K562 (cell line): ENCODE data around the gene TREM2. TPM values are rescaled to one million over a fixed set of nuclear protein-coding genes. Genes with fewer than 3 reads are reported as not detected.

Experiments
- ATAC-seq: fragments of 200-7000 bp; cut with Tn5 transposase; 3 replicates; pipeline ENCODE4 v1.9.1; 2020; ENCODE audit warnings: moderate library complexity
- BruUV-seq: library from RNA; stranded (reverse); fragments of 400-500 nt; replicated peaks from 2 replicates; lab custom pipeline; 2021; lab: Mats Ljungman, UMichigan
- CTCF ChIA-PET: fragments of 300-600 bp; formaldehyde crosslinking; extraction: SDS; loops from one replicate; lab custom pipeline; 2021; ENCODE audit warnings: low intra/inter-chr PET ratio; lab: Yijun Ruan, JAX
- POLR2A ChIA-PET: fragments of 300-600, 350-650 bp; sonication (Branson Sonifier 250); formaldehyde crosslinking; extraction: SDS; loops from one replicate; lab custom pipeline; 2021; ENCODE audit warnings: antibody characterized with exemption, inconsistent platforms; lab: Yijun Ruan, JAX
- DNase-seq, 4 experiments: peaks; one replicate each; pipeline versions ENCODE4 v3.0.0 to v3.0.0-alpha.2; 2011 to 2018; ENCODE audit warnings: low spot score in 3 of 4, mixed read lengths in 3 of 4; ENCODE audit errors: extremely low read depth in 1 of 4
- FAIRE-seq: peaks from 2 replicates; lab custom pipeline; 2011; peaks lifted over from hg19 to GRCh38; lab: Jason Lieb, UNC
- H2AFZ ChIP-seq: 2 replicates; pipeline ENCODE4 v1.6.0; 2011; ENCODE audit warnings: low read depth, low read length, control low read depth, inconsistent platforms
- H3K27ac ChIP-seq: fragments of 200-600 bp; 3 replicates; pipeline ENCODE4 v1.8.0; 2011; ENCODE audit warnings: low read depth, mild to moderate bottlenecking, control low read depth, inconsistent platforms, low read length, moderate library complexity, mixed read lengths; ENCODE audit errors: extremely low read depth
- H3K27me3 ChIP-seq, 2 experiments: fragments of 300-600 bp in 1 of 2; 2 replicates in 1 of 2; 3 replicates in 1 of 2; pipeline versions ENCODE4 v1.6.0 to v1.8.0; 2011; ENCODE audit warnings: inconsistent platforms in 2 of 2, low read length in 2 of 2, mild to moderate bottlenecking in 1 of 2, mixed read lengths in 1 of 2, moderate library complexity in 1 of 2; ENCODE audit not compliant: control insufficient read depth in 2 of 2, insufficient read depth in 2 of 2
- H3K36me3 ChIP-seq: fragments of 300-600 bp; 3 replicates; pipeline ENCODE4 v1.8.0; 2011; ENCODE audit warnings: mild to moderate bottlenecking, low read length, inconsistent platforms; ENCODE audit not compliant: control insufficient read depth, insufficient read depth
- H3K4me1 ChIP-seq, 2 experiments: fragments of 200-600 bp in 1 of 2; replicated peaks in 1 of 2; 2 replicates in 1 of 2; 3 replicates in 1 of 2; pipeline versions ENCODE4 v1.5.1 to v1.8.0; 2011; ENCODE audit warnings: inconsistent platforms in 2 of 2, low read length in 2 of 2, mild to moderate bottlenecking in 1 of 2, mixed read lengths in 1 of 2, moderate library complexity in 1 of 2; ENCODE audit not compliant: control insufficient read depth in 2 of 2, insufficient read depth in 2 of 2
- H3K4me2 ChIP-seq: 2 replicates; pipeline ENCODE4 v1.6.1; 2011; ENCODE audit warnings: low read length, control low read depth, inconsistent platforms, mixed read lengths; ENCODE audit not compliant: insufficient read depth
- H3K4me3 ChIP-seq: fragments of 200-600 bp; sonication (generic), shearing (Covaris generic); 2 replicates; pipeline ENCODE4 v1.5.1; 2016; ENCODE audit warnings: control low read depth, inconsistent platforms
- H3K79me2 ChIP-seq: fragments of 200-600 bp; 3 replicates; pipeline ENCODE4 v1.8.0; 2011; ENCODE audit warnings: low read length, inconsistent platforms; ENCODE audit not compliant: control insufficient read depth, insufficient read depth
- H3K9ac ChIP-seq, 2 experiments: 2 replicates each; pipeline versions ENCODE4 v1.6.0 to v1.6.1; 2011; ENCODE audit warnings: low read depth in 2 of 2, low read length in 2 of 2, control low read depth in 1 of 2, inconsistent platforms in 1 of 2, mild to moderate bottlenecking in 1 of 2, mixed read lengths in 1 of 2; ENCODE audit not compliant: insufficient read depth in 1 of 2
- H3K9me1 ChIP-seq: one replicate; pipeline ENCODE4 v1.6.0; 2011; ENCODE audit warnings: inconsistent platforms, mild to moderate bottlenecking, low read length, moderate library complexity; ENCODE audit not compliant: control insufficient read depth, insufficient read depth
- H3K9me3 ChIP-seq: replicated peaks from 2 replicates; pipeline ENCODE4 v1.5.1; 2011; ENCODE audit warnings: low read depth, low read length, inconsistent platforms; ENCODE audit not compliant: control insufficient read depth, insufficient read depth
- H4K20me1 ChIP-seq: replicated peaks from 2 replicates; pipeline ENCODE4 v1.6.1; 2011; ENCODE audit warnings: low read length, inconsistent platforms, mixed read lengths; ENCODE audit not compliant: control insufficient read depth, insufficient read depth
- ESRRB ChIP-seq: fragments of 250-450 bp; sonication (Bioruptor Pico); IDR thresholded peaks from 2 replicates; pipeline ENCODE4 v1.5.0; 2020; ENCODE audit warnings: mild to moderate bottlenecking, moderate library complexity, borderline replicate concordance
- FOSL1 ChIP-seq: fragments of 200-800 bp; sonication (Bioruptor generic); conservative IDR thresholded peaks from 2 replicates; pipeline ENCODE4 v1.6.1; 2016; ENCODE audit warnings: missing genetic modification characterization, missing compliant biosample characterization
- MEF2A ChIP-seq: IDR thresholded peaks from 2 replicates; pipeline ENCODE4 v1.6.1; 2011; ENCODE audit warnings: low read depth, mild to moderate bottlenecking, low read length, moderate library complexity; ENCODE audit not compliant: control insufficient read depth
- MTA3 ChIP-seq: fragments of 450-650 bp; formaldehyde crosslinking; IDR thresholded peaks from 2 replicates; pipeline ENCODE4 v1.6.1; 2017; ENCODE audit warnings: mild to moderate bottlenecking, borderline replicate concordance
- POLR2A ChIP-seq: fragments of 450-650 bp; conservative IDR thresholded peaks from 2 replicates; pipeline ENCODE4 v1.6.1; 2016
- SNIP1 ChIP-seq: fragments of 450-650 bp; IDR thresholded peaks from 2 replicates; pipeline ENCODE4 v1.7.1; 2017; ENCODE audit warnings: low read depth, mild to moderate bottlenecking
- TCFL5 ChIP-seq: fragments of 250-450 bp; sonication (Bioruptor Pico); conservative IDR thresholded peaks from 2 replicates; pipeline ENCODE4 v1.6.1; 2021; ENCODE audit warnings: mild to moderate bottlenecking, moderate library complexity, matching md5 sums
- YBX1 ChIP-seq: fragments of 450-650 bp; IDR thresholded peaks from 2 replicates; pipeline ENCODE4 v1.7.1; 2016; ENCODE audit warnings: mild to moderate bottlenecking
- YY1 ChIP-seq, 3 experiments: IDR thresholded peaks; 2 replicates each; pipeline ENCODE4 v1.6.1; 2011; ENCODE audit warnings: low read length in 2 of 3, mild to moderate bottlenecking in 2 of 3, moderate library complexity in 2 of 3, borderline replicate concordance in 1 of 3, control low read depth in 1 of 3, low read depth in 1 of 3; ENCODE audit not compliant: insufficient read depth in 3 of 3, insufficient replicate concordance in 2 of 3, control insufficient read depth in 1 of 3, insufficient read length in 1 of 3; ENCODE audit errors: extremely low read depth in 1 of 3
- ZNF184 ChIP-seq: sonication (generic); formaldehyde crosslinking; IDR thresholded peaks from 2 replicates; pipeline ENCODE4 v1.5.0; 2020; ENCODE audit warnings: missing genetic modification reagents
- ZNF436 ChIP-seq: fragments of 250-450, 450-650 bp; sonication (Bioruptor Pico); formaldehyde crosslinking; IDR thresholded peaks from 2 replicates; pipeline ENCODE4 v1.7.0; 2020; ENCODE audit warnings: mild to moderate bottlenecking
- ZNF584 ChIP-seq: fragments of 200-800 bp; sonication (Bioruptor generic); IDR thresholded peaks from 2 replicates; pipeline ENCODE4 v1.6.1; 2016; ENCODE audit warnings: low read depth, mild to moderate bottlenecking, missing genetic modification characterization, missing compliant biosample characterization
- ZNF586 ChIP-seq: fragments of 450-650 bp; formaldehyde crosslinking; conservative IDR thresholded peaks from 2 replicates; pipeline ENCODE4 v1.4.0; 2020; ENCODE audit warnings: mild to moderate bottlenecking, moderate library complexity
- WGBS: fragments of 100-300 bp; shearing (Covaris generic); methylation state at CpG from one replicate; pipeline ENCODE4 v1.1.6; 2016; ENCODE audit warnings: low coverage, mixed read lengths; ENCODE audit not compliant: insufficient coverage; ENCODE audit errors: missing lambda C conversion rate; 5-methylcytosine and 5-hydroxymethylcytosine counted together
- in situ Hi-C: fragments of 300-500 bp; cut with MboI; formaldehyde crosslinking; loops from 4 replicates; pipeline ENCODE4 v1.15.0; 2018; ENCODE audit warnings: inconsistent platforms, mixed read lengths
- intact Hi-C: fragments of 100-400 bp; cut with micrococcal nuclease; formaldehyde crosslinking; loops from 2 replicates; pipeline ENCODE4 v1.14.2; 2022
- polyA plus RNA-seq, 8 experiments: library from polyadenylated mRNA; depleted of rRNA in 4 of 8; stranded (reverse) in 5 of 8; unstranded in 3 of 8; fragments of >200 nt; fragmentation: Nextera tagmentation in 2 of 8; fragmentation: Illumina TruSeq in 1 of 8; extraction: Ambion mirVana in 2 of 8; extraction: Trizol in 1 of 8; gene quantifications; 2 replicates each; pipeline versions ENCODE4 v1.2.1 to v1.2.3, GENCODE V29; 2011 to 2014; ENCODE audit warnings: inconsistent platforms in 1 of 8, missing spikeins in 1 of 8
- total RNA-seq, 7 experiments: library from RNA; depleted of rRNA in 6 of 7; stranded (reverse); fragments of >200 nt in 6 of 7; fragmentation: Illumina TruSeq in 2 of 7; extraction: Trizol in 2 of 7; gene quantifications; 2 replicates each; pipeline versions ENCODE4 v1.2.1 to v1.2.3, GENCODE V29; 2011 to 2021; ENCODE audit warnings: low replicate concordance in 1 of 7
- TF ChIP-seq, protein P1 (sequence below): fragments of 450-650 bp; IDR thresholded peaks from 2 replicates; pipeline ENCODE4 v1.6.1; 2018; ENCODE audit not compliant: partially characterized antibody
- TF ChIP-seq, protein P2 (sequence below): fragments of 250-450 bp; sonication (Bioruptor Pico); IDR thresholded peaks from 2 replicates; pipeline ENCODE4 v1.5.0; 2020; ENCODE audit warnings: mild to moderate bottlenecking

Gene TREM2
- total and polyA plus RNA-seq, 9 of the 15 experiments (the other 6 are each of a cell fraction or from before 2014, with no cell fraction given), result not detected

GRCh38 chr6:41153992-41154625 lies 8.8 kb downstream of the TREM2 start, which contains the start of gene TREML1 (continued):
- TF ChIP-seq, protein P1, sequence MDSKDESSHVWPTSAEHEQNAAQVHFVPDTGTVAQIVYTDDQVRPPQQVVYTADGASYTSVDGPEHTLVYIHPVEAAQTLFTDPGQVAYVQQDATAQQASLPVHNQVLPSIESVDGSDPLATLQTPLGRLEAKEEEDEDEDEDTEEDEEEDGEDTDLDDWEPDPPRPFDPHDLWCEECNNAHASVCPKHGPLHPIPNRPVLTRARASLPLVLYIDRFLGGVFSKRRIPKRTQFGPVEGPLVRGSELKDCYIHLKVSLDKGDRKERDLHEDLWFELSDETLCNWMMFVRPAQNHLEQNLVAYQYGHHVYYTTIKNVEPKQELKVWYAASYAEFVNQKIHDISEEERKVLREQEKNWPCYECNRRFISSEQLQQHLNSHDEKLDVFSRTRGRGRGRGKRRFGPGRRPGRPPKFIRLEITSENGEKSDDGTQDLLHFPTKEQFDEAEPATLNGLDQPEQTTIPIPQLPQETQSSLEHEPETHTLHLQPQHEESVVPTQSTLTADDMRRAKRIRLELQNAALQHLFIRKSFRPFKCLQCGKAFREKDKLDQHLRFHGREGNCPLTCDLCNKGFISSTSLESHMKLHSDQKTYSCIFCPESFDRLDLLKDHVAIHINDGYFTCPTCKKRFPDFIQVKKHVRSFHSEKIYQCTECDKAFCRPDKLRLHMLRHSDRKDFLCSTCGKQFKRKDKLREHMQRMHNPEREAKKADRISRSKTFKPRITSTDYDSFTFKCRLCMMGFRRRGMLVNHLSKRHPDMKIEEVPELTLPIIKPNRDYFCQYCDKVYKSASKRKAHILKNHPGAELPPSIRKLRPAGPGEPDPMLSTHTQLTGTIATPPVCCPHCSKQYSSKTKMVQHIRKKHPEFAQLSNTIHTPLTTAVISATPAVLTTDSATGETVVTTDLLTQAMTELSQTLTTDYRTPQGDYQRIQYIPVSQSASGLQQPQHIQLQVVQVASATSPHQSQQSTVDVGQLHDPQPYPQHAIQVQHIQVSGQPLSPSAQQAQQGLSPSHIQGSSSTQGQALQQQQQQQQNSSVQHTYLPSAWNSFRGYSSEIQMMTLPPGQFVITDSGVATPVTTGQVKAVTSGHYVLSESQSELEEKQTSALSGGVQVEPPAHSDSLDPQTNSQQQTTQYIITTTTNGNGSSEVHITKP, result no peak
- TF ChIP-seq ZNF586 (CRISPR knock-in tag), result no peak

DNA sequence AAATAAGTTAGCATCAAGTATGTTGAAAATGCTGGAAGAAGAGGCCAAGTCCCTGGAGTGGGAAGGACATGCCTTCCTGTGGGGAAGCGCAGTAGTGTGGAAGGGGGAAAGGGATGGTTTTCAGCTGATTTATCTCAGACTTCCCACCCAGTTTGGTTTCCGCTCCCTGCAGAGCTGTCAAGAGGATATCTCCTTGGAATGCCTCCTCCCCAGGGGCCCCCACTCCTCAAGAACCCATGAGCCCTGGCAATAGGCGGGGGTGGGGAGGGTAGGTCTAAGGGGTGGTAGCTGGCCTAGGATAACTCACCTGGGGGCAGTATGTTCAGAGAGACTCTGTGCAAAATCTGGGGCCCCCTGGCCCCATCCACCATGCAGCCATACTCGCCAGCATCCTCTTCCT lies 9.5 kb downstream of the TREM2 start:
- Histone ChIP-seq H3K9me1 (no peaks in the 10 kb centered on the region), H3K79me2 (no peaks in the 10 kb centered on the region), H3K4me3 (no peak overlapping the region), H2AFZ (no peak overlapping the region), H3K27ac (no peak overlapping the region), H3K9ac (no peak overlapping the region), H3K4me2 (no peak overlapping the region), H3K4me1 (no peaks in the 10 kb centered on the region), H4K20me1 (peaks cover 4% of the 10 kb centered on the region; the same call in 1 of the 2 replicates), H3K9me3 (no peaks in the 10 kb centered on the region), H3K27me3 (peaks cover 10 to 53% of the 10 kb centered on the region in 2 experiments), H3K36me3 (no peaks in the 10 kb centered on the region)
- BruUV-seq, result no TSS peak
- no peak for FAIRE-seq
- CTCF ChIA-PET, result no interaction called here
- no peak for DNase-seq
- intact Hi-C loops, result no loop called here
- in situ Hi-C loops, result no loop called here
- POLR2A ChIA-PET, result interaction anchor here (1.2 kb wide), 1 partner anchor 16 kb away, joined by 3 read pairs; no protein-coding TSS in a partner anchor
- no peak for ATAC-seq
- 3% methylated on average over 4 of the region's 4 CpGs for WGBS
- TF ChIP-seq ZNF584 (no peak), ZNF184 (CRISPR knock-in tag) (no peak), FOSL1 (no peak), TCFL5 (CRISPR knock-in tag) (no peak), ESRRB (no peak), MEF2A (no peak), POLR2A (no peak), ZNF436 (CRISPR knock-in tag) (no peak), SNIP1 (no peak), MTA3 (no peak), YY1 (IDR thresholded peaks at IDR 0.05; ENCODE audit: borderline replicate concordance in 1 of 3, control insufficient read depth in 1 of 3, extremely low read depth in 1 of 3, insufficient read depth in 3 of 3, insufficient read length in 1 of 3, insufficient replicate concordance in 2 of 3, low read depth in 1 of 3, low read length in 2 of 3) (no peak), YBX1 (no peak)
- TF ChIP-seq, protein P2, sequence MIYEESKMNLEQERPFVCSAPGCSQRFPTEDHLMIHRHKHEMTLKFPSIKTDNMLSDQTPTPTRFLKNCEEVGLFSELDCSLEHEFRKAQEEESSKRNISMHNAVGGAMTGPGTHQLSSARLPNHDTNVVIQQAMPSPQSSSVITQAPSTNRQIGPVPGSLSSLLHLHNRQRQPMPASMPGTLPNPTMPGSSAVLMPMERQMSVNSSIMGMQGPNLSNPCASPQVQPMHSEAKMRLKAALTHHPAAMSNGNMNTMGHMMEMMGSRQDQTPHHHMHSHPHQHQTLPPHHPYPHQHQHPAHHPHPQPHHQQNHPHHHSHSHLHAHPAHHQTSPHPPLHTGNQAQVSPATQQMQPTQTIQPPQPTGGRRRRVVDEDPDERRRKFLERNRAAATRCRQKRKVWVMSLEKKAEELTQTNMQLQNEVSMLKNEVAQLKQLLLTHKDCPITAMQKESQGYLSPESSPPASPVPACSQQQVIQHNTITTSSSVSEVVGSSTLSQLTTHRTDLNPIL, result no peak
